NCI-H446 treated with DMSO at 0.1 percent for 48 hours (cell line): Measurements from ENCODE around the gene EFCAB11.

Source experiments
- DNase-seq: peaks from one replicate; lab custom pipeline; 2025; lab: John Stamatoyannopoulos, UW

EFCAB11 gene

DNA sequence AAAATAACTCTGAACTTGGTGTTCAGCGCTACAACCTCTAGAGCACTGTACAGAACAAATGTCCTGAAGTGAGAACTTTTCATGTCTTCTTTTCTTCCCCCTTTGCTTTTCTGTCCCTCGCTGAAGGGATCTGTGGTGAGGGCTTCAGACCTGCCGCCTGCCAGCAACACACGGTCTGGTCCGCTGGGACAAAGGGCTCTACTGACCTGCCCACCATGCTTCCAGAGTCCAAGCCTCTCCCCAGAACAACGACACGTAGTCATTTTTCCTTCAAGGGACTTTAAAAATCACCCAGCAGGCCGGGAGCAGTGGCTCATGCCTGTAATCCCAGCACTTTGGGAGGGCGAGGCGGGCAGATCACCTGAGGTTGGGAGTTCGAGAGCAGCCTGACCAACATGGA is 140.4 kb downstream of the EFCAB11 start:
- no peak for DNase-seq

DNA sequence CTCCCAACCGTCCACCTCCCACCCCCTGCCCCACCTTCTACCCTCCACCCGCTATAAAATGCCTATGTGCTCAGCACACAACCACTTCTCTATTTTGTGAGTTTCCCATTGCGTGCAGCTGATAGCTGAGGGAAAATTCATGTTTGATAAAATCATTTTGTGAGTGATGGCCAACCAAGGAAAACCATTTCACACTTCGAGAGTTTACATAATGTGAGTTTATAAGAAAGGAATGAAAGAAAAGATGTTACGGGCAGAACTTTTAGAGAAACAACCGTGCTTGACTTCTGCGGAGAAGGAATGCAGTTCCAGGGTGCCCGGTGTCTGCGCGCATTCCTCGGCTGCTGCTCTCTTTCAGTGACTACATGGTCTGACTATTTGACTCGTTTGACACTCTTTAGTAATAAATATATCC is 140.9 kb downstream of the EFCAB11 start:
- no peak for DNase-seq

- DNase-seq, result no peak
These were observed 142.5 kb downstream of the EFCAB11 start for GRCh38 chr14:89811954-89812575.

DNA sequence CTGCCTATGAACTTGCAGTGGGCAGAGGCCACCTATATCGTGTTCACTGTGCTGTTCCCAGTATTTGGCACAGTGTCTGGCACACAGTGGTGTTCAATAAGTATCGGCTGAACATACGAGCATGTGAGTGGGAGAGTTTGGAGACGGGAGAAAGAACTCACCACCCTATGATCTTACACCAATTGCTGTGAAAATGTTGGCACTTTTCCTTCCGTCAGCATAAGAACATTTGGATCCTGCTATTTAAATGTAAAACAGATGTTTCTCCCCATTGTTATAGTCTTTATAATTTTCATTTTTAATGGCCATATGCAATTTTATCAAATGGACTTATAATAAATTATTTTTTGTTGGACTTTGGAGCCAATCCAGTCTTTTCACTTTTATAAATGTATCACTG is 144.4 kb downstream of the EFCAB11 start:
- no peak for DNase-seq

DNA sequence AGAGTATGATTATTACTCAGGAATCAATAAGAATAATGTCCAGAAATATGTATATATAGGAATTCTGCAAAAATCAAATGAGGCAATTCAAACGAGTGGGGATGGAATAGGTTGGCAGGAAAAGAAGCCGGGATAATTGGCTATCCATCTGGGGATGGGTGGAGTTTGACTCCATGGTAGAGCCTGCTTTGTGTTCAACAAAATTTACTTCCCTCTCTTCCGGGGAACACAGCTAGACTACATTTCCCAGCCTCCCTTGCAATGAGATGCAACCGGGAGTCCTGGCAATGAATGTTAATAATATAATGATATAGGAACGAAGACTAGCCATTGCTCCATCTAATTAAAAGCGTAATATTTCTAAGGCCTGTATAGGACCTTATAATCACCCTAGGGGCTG is 146.6 kb downstream of the EFCAB11 start:
- DNase-seq, result no peak

DNA sequence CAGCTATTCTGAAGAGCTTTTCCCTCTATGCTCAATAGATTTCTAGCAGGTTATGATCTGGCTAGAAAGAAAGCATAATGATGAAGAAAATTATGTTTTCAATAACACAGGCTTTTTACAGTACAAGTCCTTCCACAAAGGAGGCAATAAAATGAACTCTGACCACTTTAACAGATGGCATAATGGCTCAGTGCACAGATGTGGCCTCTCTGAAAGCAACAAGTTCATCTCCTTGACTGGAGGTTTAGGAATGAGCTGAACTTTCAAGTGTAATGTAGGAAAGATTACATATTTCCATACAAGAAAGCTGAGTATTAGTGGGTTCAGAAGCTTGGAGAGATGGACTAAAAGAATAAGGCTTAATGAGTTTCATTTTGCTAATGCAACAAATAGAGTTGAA is 147.4 kb downstream of the EFCAB11 start:
- DNase-seq, result no peak

GRCh38 chr14:89806451-89806850 is 148.1 kb downstream of the EFCAB11 start:
- DNase-seq, result no peak

DNA sequence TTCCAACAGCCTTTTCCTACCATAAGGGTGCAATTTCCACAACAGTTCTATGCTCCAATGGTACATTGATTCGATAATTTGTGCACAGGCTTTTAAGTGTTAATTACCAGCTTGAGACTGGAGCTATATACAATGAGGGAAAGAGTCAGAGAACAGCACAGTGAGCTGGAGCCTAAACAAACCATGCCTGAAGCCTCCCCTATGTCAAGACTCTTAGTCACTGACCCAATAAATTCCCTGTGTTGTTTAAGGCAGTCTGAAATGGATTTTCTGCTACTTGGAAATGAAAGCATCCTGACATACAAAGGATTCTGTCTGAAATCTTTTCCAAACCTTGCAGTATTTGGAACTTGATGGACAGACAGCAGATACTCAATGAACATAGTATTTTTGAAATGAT is 149.0 kb downstream of the EFCAB11 start:
- no peak for DNase-seq

DNA sequence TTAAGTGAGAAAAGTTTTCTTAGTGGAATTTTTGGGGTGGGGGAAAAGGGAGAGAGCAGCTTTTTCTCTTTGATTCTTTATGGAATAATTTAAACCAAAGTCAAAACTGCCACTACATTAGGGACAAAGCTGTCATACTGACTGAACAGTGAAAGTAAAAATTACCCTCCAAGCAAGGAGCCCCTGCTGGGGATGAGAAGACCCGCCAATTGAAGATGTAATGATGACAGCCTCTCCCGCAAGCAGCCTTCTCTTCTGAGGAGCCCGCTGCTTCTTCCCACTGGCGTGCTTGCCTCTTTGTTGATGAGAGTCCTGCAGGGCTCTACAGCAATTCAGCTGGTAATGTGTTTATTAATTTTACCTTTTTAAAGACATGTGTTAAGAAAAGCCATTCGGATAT is 151.0 kb downstream of the EFCAB11 start:
- DNase-seq, result no peak

DNA sequence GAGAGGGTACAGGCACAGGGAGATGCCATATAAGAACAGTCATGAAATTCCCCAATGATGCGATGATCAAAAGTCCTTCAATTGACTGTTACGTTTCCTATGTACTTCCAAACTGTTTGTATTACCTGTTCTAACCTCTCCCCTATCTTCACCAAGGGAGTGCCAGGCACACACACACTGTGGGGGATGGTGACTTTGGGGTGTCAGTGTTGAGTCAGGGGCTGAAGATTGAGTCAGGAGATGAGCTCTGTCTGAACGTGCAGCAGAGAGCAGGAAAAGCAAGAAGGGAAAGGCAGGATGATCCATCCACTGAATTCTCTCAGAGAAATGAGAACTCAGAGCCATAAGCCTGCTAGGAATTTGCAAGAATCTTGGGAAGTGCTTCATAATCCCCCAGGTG is 153.4 kb downstream of the EFCAB11 start:
- no peak for DNase-seq

DNA sequence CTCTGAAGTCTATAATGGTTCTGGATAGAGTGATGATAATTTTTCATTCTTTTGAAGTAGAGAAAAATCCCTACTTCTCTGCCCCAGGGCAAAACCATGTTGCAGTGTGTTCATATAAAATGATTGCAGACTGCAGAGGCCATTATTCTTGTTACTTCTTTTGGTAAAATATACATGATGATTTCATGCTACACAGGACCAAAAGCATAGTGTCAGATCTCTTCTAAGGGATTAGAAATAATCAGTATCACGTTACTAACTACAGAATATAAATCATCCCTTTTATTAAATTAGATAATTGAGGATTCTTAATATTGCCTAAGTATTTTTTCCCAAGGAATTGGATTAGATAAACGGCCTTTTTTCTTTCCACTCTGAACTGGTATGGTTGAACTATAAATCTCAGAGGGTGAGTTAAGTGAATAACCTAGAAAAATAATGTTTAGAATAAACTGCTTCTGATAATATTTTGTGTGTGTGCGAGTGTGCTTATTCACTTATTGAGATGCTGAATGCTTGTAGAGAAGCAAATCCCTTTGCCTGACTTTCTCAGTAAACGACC is 156.2 kb downstream of the EFCAB11 start:
- DNase-seq, result no peak

GRCh38 chr14:89797148-89797547 is 157.4 kb downstream of the EFCAB11 start:
- DNase-seq, result no peak

DNA sequence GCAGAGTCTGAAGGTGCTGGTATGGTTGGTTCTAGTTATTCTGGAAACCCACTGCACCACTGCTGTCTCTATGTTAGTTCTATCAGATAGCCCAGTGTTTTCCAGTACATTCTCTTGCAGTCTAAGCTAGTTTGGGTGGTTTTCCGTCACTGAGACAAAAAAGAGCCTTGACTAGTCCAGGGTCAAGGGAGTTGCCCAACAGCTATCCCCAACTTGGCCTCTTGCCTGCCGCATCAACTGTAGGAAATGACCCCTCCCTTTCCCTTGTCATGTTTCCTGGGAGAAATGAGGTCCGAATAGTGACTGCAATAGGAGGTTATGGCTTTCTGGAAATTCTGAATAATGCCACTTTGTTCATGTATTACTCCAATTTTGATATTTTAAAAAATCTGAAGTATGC is 160.4 kb downstream of the EFCAB11 start:
- DNase-seq, result no peak

DNA sequence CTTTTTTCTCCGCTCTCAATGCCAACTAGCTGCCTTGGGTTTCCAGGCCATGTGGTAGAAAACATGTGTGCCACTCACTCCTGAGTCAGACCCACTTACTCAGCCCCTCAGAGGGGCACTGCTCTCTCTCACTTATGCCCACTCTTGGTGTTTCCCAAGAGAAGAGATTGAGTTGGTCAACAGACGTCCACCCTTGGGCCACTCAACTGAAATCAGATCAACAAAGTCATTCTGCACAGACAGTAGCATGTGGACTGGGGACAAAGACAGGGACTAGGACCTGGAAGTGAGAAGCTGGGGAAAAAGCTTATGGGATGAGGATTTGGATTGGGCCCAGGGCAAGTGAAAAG is 161.2 kb downstream of the EFCAB11 start:
- no peak for DNase-seq

DNA sequence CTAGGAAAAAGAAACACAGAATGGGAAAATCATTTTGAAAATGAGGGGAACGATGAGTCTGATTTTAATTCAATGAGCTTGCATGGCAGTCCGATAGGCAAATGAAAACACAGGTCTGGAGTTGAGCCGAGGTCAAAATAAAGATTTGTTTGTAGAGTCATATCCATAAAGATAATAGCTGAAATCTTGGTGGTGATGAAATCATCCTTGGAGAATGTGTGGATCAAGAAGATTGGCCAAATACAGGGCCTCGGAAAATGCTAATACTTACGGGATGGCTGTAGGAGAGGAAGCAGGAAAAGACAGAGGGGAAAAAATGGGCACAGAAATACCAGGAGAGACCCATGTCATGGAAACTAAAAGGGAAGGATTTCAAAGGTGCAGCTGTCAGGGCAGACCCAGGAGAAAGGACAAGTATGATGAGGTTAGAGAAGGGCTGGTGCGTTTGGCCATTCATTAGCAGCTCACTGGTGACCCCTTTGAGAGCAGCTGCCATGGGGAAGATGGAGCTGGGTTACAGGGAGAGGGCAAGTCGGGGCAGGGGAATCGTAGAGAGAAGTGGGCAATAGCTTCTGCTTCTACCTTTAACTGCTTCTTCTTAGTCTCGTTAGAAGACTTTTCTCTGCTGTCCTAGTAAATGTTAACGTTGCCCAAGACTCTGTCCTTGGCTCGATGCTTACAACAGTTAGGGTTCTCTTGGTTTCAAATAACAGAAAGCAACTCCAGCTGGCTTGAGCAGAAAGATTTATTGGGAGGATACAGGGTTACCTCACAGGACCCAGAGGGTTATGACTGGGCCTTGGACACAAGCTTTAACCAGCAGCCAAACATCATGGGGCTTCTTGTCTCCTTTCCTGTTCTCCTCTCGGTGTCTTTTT is 161.8 kb downstream of the EFCAB11 start:
- no peak for DNase-seq

- DNase-seq, result no peak
These were observed 167.0 kb downstream of the EFCAB11 start for GRCh38 chr14:89787525-89787924.

DNA sequence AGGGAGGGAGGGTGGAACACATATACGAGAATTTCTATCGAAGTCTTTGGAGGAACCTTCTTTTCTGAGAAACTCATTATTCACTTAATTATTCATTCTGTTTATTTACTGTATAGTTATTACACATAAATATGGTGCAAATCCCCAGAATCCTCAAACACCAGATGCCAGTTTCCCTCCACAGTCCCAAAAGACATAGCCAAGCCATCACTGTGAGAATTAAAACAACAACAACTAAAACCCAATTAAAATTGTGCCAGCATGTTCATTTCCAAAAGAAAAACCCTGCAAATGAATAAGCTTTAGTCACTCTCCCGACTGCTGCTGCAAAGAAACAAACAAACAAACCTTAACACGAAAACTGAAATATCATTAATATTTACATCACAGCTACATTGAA is 173.5 kb downstream of the EFCAB11 start:
- DNase-seq, result no peak

DNA sequence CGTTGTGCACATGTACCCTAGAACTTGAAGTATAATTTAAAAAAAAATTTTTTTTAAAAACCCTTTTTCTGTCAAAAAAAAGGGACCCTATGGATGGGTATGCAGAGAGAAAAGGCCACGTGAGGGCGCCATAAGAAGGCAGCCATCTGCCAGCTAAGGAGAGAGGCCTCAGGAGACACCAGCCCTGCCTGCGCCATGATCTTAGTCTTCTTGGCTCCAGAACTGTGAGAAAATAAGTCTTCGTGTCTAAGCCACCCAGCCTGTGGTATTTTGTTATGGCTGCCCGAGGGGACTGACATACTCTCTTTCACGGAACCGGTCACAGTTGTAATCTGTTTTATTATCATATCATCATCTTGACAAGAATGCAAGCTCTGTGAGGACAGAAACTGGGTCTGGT is 174.8 kb downstream of the EFCAB11 start:
- no peak for DNase-seq

DNA sequence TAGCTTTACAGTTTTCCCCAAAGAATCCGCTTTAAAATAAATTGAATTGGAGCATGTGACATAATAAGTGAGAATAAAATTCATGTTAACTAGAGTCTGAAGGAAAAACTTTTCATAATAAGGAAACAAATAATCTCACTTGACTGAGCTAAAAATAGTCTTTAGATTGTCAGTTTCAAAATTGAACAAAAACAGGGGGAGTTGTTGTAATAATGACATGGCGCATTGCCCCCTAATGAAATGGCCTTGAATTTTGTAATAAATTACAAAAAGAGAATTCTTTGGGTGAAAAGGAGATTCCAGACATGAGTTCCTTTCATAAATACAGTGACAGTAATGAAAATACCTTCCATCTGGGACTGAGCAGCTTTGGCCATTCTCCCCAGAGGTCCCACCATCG is 178.6 kb downstream of the EFCAB11 start:
- no peak for DNase-seq

DNA sequence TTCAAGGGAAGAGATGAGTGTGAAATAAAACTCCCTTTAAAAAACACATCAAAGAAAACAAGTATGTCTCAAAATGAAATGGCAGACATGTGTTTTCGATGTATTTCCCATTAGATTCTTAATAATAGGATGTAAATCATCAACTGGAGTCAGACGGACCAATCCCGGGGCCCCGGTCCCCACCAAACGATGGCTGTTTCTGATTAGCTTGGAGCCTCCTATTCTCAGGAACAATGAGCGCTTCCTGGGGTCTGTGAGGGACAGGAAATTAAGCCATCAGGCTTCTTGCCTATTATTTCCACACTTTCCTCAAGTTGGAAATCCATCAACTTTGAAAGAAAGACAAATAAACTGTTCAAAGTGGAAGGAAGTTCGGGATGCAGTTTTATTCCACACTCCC is 179.4 kb downstream of the EFCAB11 start:
- DNase-seq, result no peak

DNA sequence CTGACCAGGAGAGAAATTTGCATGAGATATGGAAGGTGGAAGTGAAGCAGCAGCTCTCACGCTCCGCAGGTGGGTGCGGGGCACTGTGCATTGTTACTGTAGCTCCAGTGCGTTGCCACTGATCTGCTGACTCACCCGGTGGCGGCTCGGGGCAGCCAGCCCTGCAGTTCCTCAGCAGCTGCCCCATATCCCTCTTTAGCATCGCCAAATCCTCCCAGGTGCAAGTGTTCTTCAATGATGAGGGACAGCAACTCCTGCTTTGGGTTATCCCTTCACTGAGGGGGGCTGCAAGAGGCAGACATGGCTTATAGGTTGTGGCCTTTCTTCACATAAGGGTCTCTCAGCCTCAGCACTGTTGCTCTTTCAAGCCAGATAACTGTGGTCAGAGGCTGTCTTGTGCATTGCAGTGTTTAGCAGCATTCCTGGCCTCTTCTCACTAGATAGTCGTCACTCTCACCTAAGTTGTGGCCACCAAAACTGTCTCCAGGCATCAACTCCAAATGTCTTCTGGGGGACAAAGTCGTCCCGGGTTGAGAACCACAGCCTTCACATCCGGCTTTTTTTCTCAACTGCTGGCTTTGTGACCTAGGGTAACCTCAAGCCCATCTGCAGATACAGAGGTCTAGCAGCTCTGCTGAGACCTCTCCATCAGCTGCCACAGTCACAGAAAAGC is 180.8 kb downstream of the EFCAB11 start:
- DNase-seq, result no peak

GRCh38 chr14:89773151-89773550 is 181.4 kb downstream of the EFCAB11 start:
- DNase-seq, result no peak

DNA sequence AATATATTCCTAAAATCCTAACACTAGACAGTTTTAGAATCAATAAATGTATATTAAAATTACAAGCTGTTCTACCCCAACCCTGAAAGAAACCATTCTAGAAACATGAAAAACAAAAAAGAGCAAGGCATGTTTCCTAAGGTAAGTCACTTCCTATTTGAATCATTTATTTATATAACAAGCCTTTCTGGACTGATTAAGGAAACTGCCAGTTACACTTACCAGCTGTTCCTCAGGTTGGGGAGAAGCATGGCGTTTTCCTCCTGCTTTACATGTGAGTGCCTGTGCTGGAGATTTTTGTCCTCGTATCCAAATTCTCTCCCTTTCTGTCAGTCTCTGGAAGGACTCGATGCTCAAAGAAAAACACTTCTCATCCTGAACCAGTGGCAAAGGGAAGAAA is 183.3 kb downstream of the EFCAB11 start:
- no peak for DNase-seq
